H1 (cell line): ENCODE data around the gene SEPTIN1.

Experiments
- CBX8 ChIP-seq: fragments of 300-800, 300-1000 bp; sonication (generic); IDR thresholded peaks from 2 replicates; pipeline ENCODE4 v1.7.1; 2016; ENCODE audit warnings: low read depth, low read length, borderline replicate concordance
- EP300 ChIP-seq, 2 experiments: IDR thresholded peaks; 1 replicate in 1 of 2; 2 replicates in 1 of 2; pipeline ENCODE4 v1.6.1; 2011 to 2012; ENCODE audit warnings: low read depth in 2 of 2, low read length in 2 of 2, mild to moderate bottlenecking in 2 of 2, borderline replicate concordance in 1 of 2, inconsistent platforms in 1 of 2, moderate library complexity in 1 of 2
- JUND ChIP-seq: IDR thresholded peaks from 2 replicates; pipeline ENCODE4 v1.6.1; 2011; ENCODE audit warnings: mild to moderate bottlenecking, improper control_type of control experiment, low read length
- MAFK ChIP-seq: IDR thresholded peaks from 2 replicates; pipeline ENCODE4 v1.6.1; 2012; ENCODE audit warnings: low read depth, mild to moderate bottlenecking, improper control_type of control experiment, low read length
- POLR2A ChIP-seq, 2 experiments: IDR thresholded peaks; 1 replicate in 1 of 2; 2 replicates in 1 of 2; pipeline ENCODE4 v1.6.1; 2011; ENCODE audit warnings: low read depth in 2 of 2, low read length in 2 of 2, mild to moderate bottlenecking in 2 of 2; ENCODE audit errors: control extremely low read depth in 1 of 2
- POLR2AphosphoS5 ChIP-seq: IDR thresholded peaks from 2 replicates; pipeline ENCODE4 v1.6.1; 2011; ENCODE audit warnings: low read depth, low read length
- SIRT6 ChIP-seq: IDR thresholded peaks from one replicate; pipeline ENCODE4 v1.7.1; 2012; ENCODE audit warnings: low read length, inconsistent platforms
- SP1 ChIP-seq: IDR thresholded peaks from 2 replicates; pipeline ENCODE4 v1.6.1; 2011; ENCODE audit warnings: low read depth, low read length
- TAF1 ChIP-seq: IDR thresholded peaks from 2 replicates; pipeline ENCODE4 v1.6.1; 2011; ENCODE audit warnings: mild to moderate bottlenecking, low read depth, low read length
- TEAD4 ChIP-seq: IDR thresholded peaks from 2 replicates; pipeline ENCODE4 v1.6.1; 2012; ENCODE audit warnings: low read depth, low read length, inconsistent platforms, mixed read lengths
- YY1 ChIP-seq: IDR thresholded peaks from 2 replicates; pipeline ENCODE4 v1.6.1; 2011; ENCODE audit warnings: low read depth, mild to moderate bottlenecking, low read length
- ZNF274 ChIP-seq: IDR thresholded peaks from 2 replicates; pipeline ENCODE4 v1.7.0; 2012; ENCODE audit warnings: low read length, borderline replicate concordance; ENCODE audit errors: extremely low read depth
- TF ChIP-seq, protein P1 (sequence below), 3 experiments: IDR thresholded peaks; 1 replicate in 2 of 3; 2 replicates in 1 of 3; pipeline versions ENCODE4 v1.5.1 to v1.6.1; 2011; ENCODE audit warnings: low read length in 3 of 3, mild to moderate bottlenecking in 3 of 3, inconsistent platforms in 2 of 3, low read depth in 1 of 3, moderate library complexity in 1 of 3; ENCODE audit not compliant: insufficient read depth in 1 of 3; ENCODE audit errors: control extremely low read depth in 1 of 3

DNA sequence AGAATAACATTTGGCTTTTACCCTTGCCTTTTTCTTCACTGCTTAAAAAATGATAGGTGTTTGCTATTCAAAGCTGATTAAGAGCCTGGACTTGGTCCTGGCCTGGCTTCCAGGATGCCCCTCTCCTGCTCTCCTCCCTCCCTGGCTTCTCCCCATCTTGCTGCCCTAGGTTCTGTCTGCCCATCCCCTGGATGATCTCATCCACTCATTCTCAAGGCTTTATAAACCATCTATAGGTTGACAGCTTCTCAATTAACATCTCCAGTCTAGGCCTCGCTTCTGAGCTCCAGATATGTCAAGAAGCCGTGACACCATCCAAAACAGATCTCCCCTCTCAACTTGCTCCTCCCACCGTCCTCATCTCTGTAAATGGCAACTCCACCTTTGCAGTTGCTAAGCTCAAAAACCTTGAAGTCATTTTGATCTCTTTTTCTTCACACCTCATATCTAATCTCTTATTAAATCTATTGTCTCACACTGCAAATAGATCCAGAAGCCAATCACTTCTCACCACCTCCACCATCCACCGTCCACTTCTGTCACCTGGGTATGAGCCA lies 33.8 kb upstream of the SEPTIN1 start:
- TF ChIP-seq, protein P1, sequence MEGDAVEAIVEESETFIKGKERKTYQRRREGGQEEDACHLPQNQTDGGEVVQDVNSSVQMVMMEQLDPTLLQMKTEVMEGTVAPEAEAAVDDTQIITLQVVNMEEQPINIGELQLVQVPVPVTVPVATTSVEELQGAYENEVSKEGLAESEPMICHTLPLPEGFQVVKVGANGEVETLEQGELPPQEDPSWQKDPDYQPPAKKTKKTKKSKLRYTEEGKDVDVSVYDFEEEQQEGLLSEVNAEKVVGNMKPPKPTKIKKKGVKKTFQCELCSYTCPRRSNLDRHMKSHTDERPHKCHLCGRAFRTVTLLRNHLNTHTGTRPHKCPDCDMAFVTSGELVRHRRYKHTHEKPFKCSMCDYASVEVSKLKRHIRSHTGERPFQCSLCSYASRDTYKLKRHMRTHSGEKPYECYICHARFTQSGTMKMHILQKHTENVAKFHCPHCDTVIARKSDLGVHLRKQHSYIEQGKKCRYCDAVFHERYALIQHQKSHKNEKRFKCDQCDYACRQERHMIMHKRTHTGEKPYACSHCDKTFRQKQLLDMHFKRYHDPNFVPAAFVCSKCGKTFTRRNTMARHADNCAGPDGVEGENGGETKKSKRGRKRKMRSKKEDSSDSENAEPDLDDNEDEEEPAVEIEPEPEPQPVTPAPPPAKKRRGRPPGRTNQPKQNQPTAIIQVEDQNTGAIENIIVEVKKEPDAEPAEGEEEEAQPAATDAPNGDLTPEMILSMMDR (IDR thresholded peaks at IDR 0.05; ENCODE audit: control extremely low read depth in 1 of 3, insufficient read depth in 1 of 3, low read depth in 1 of 3, low read length in 3 of 3), result no peak
- no peak for TF ChIP-seq YY1
- no peak for TF ChIP-seq MAFK
- no peak for TF ChIP-seq JUND
- no peak for TF ChIP-seq SIRT6
- TF ChIP-seq SP1, result no peak
- no peak for TF ChIP-seq TEAD4
- TF ChIP-seq CBX8, result no peak
- no peak for TF ChIP-seq POLR2A (IDR thresholded peaks at IDR 0.05; ENCODE audit: control extremely low read depth in 1 of 2, low read depth in 2 of 2, low read length in 2 of 2)
- TF ChIP-seq EP300 (IDR thresholded peaks at IDR 0.05; ENCODE audit: borderline replicate concordance in 1 of 2, low read depth in 2 of 2, low read length in 2 of 2), result no peak
- TF ChIP-seq TAF1, result no peak
- TF ChIP-seq POLR2AphosphoS5, result no peak
- TF ChIP-seq ZNF274, result no peak
